Neural progenitor cell (in vitro differentiated cells): ENCODE data around the gene MYLK4. TPM values are rescaled to one million over a fixed set of nuclear protein-coding genes. Genes with fewer than 3 reads are reported as not detected.

Experiments used
- DNase-seq: peaks from one replicate; pipeline ENCODE4 v3.0.0-alpha.2; 2016; ENCODE audit warnings: low spot score
- H2AFZ ChIP-seq: fragments of 200-600 bp; sonication (generic); replicated peaks from 2 replicates; pipeline ENCODE4 v1.6.1; 2016; ENCODE audit warnings: antibody characterized with exemption
- H3F3A ChIP-seq: fragments of 200-600 bp; sonication (generic); 2 replicates; pipeline ENCODE4 v1.6.1; 2016; ENCODE audit warnings: antibody characterized with exemption, low read depth
- H3K27ac ChIP-seq: fragments of 200-600 bp; sonication (generic); 2 replicates; pipeline ENCODE4 v1.5.1; 2016; ENCODE audit warnings: mild to moderate bottlenecking
- H3K27me3 ChIP-seq: fragments of 200-600 bp; sonication (generic); 2 replicates; pipeline ENCODE4 v1.6.1; 2016; ENCODE audit warnings: mild to moderate bottlenecking, moderate library complexity
- H3K36me3 ChIP-seq: fragments of 200-600 bp; sonication (generic); 2 replicates; pipeline ENCODE4 v1.5.1; 2016
- H3K4me1 ChIP-seq: fragments of 200-600 bp; sonication (generic); 2 replicates; pipeline ENCODE4 v1.6.1; 2016; ENCODE audit warnings: mixed run types
- H3K4me2 ChIP-seq: fragments of 200-600 bp; sonication (generic); 2 replicates; pipeline ENCODE4 v1.6.1; 2016
- H3K4me3 ChIP-seq: fragments of 200-600 bp; sonication (generic); 2 replicates; pipeline ENCODE4 v1.5.1; 2016
- H3K79me2 ChIP-seq: fragments of 200-600 bp; sonication (generic); 2 replicates; pipeline ENCODE4 v1.6.1; 2016; ENCODE audit warnings: low read depth
- H3K9ac ChIP-seq: fragments of 200-600 bp; sonication (generic); 2 replicates; pipeline ENCODE4 v1.6.1; 2016
- H3K9me3 ChIP-seq: fragments of 200-600 bp; sonication (generic); 2 replicates; pipeline ENCODE4 v1.5.1; 2016; ENCODE audit warnings: low read depth
- H4K20me1 ChIP-seq: fragments of 200-600 bp; sonication (generic); 2 replicates; pipeline ENCODE4 v1.6.1; 2016; ENCODE audit warnings: low read depth
- H3K27ac Mint-ChIP-seq: 3 replicates; pipeline ENCODE4 v1.8.0; 2021; ENCODE audit warnings: mixed read lengths
- H3K27me3 Mint-ChIP-seq: 2 replicates; pipeline ENCODE4 v1.8.0; 2022; ENCODE audit warnings: low read depth, mild to moderate bottlenecking, inconsistent platforms, moderate library complexity, mixed read lengths; ENCODE audit not compliant: insufficient read depth
- H3K36me3 Mint-ChIP-seq: 3 replicates; pipeline ENCODE4 v1.8.0; 2021; ENCODE audit warnings: mixed read lengths
- H3K4me1 Mint-ChIP-seq: 3 replicates; pipeline ENCODE4 v1.8.0; 2021; ENCODE audit warnings: mixed read lengths
- H3K4me3 Mint-ChIP-seq: 3 replicates; pipeline ENCODE4 v1.8.0; 2021; ENCODE audit warnings: mild to moderate bottlenecking, moderate library complexity, mixed read lengths
- H3K9me3 Mint-ChIP-seq: 3 replicates; pipeline ENCODE4 v1.8.0; 2020; ENCODE audit warnings: mixed read lengths
- CTCF ChIP-seq: fragments of 200-600 bp; sonication (generic); IDR thresholded peaks from 2 replicates; pipeline ENCODE4 v1.5.1; 2017; ENCODE audit warnings: antibody characterized with exemption, mild to moderate bottlenecking
- EZH2 ChIP-seq: fragments of 200-600 bp; sonication (generic); IDR thresholded peaks from 2 replicates; pipeline ENCODE4 v1.6.1; 2017; ENCODE audit warnings: antibody characterized with exemption, mild to moderate bottlenecking, moderate library complexity
- EZH2phosphoT487 ChIP-seq: fragments of 200-600 bp; sonication (generic); IDR thresholded peaks from 2 replicates; pipeline ENCODE4 v1.6.1; 2017; ENCODE audit warnings: antibody characterized with exemption
- total RNA-seq: library from RNA; depleted of rRNA; stranded (reverse); fragments of >200 nt; gene quantifications from 2 replicates; pipeline ENCODE4 v1.2.3, GENCODE V29; 2015; ENCODE audit warnings: low replicate concordance

Gene MYLK4
- total RNA-seq, 1 donor from 2014 or later: not detected

- H3K4me3 Mint-ChIP-seq: no peak overlapping the region
- H3K27me3 ChIP-seq: no peaks in the 10 kb centered on the region
Observed at GRCh38 chr6:2653369-2654032, 97.2 kb downstream of the MYLK4 start.

GRCh38 chr6:2652611-2653010 lies 98.1 kb downstream of the MYLK4 start:
- Histone ChIP-seq H3F3A (peaks cover 8% of the 10 kb centered on the region), H2AFZ (no peak overlapping the region), H3K27ac (no peak overlapping the region), H3K4me1 (peaks cover 27% of the 10 kb centered on the region), H4K20me1 (no peaks in the 10 kb centered on the region), H3K9ac (no peak overlapping the region), H3K27me3 (no peaks in the 10 kb centered on the region), H3K36me3 (no peaks in the 10 kb centered on the region), H3K9me3 (peaks cover 7% of the 10 kb centered on the region), H3K4me3 (no peak overlapping the region), H3K4me2 (no peak overlapping the region), H3K79me2 (no peaks in the 10 kb centered on the region)
- Mint-ChIP-seq H3K4me1 (peaks cover 3% of the 10 kb centered on the region), H3K9me3 (peaks cover 7% of the 10 kb centered on the region), H3K36me3 (no peaks in the 10 kb centered on the region), H3K4me3 (no peak overlapping the region), H3K27ac (no peak overlapping the region), H3K27me3 (no peaks in the 10 kb centered on the region)
- TF ChIP-seq CTCF (no peak), EZH2phosphoT487 (no peak), EZH2 (no peak)
- no peak for DNase-seq

More at GRCh38 chr6:2653369-2654032, 97.2 kb downstream of the MYLK4 start:
- Mint-ChIP-seq H3K36me3 (no peaks in the 10 kb centered on the region), H3K27ac (no peak overlapping the region), H3K4me1 (peaks cover 3% of the 10 kb centered on the region), H3K27me3 (no peaks in the 10 kb centered on the region), H3K9me3 (peaks cover 7% of the 10 kb centered on the region)
- Histone ChIP-seq H3K27ac (no peak overlapping the region), H3K9ac (no peak overlapping the region), H3F3A (peaks cover 8% of the 10 kb centered on the region), H3K79me2 (no peaks in the 10 kb centered on the region), H3K9me3 (peaks cover 7% of the 10 kb centered on the region), H3K36me3 (no peaks in the 10 kb centered on the region), H3K4me3 (no peak overlapping the region), H2AFZ (no peak overlapping the region), H3K4me1 (peaks cover 26% of the 10 kb centered on the region), H3K4me2 (no peak overlapping the region), H4K20me1 (no peaks in the 10 kb centered on the region)
- no peak for TF ChIP-seq EZH2phosphoT487
- no peak for TF ChIP-seq CTCF
- TF ChIP-seq EZH2: no peak
- no peak for DNase-seq

DNA sequence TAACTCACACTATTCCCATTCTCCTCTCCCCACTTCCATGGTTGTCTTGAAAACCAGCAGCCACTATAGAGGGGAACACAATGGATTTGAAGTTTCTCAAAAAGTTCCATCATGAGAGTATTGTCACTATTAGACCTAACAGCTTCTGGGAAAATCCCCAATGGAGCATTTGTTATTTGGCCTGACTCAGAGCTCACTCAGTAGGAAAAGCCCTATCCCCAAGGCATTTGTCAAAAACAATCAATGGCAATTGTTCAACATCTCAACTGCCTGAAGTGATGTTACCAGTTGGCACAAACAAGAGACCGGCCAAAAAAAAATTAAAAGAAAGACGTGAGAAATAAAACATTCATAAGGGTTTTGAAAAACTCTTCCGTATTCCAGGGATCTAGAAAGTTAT lies 98.8 kb downstream of the MYLK4 start:
- H3K79me2 ChIP-seq: no peaks in the 10 kb centered on the region
- peaks cover 3% of the 10 kb centered on the region for H3K4me1 Mint-ChIP-seq

More for the DNA sequence above, 98.8 kb downstream of the MYLK4 start:
- TF ChIP-seq CTCF (no peak), EZH2phosphoT487 (no peak), EZH2 (no peak)
- Mint-ChIP-seq H3K27me3 (no peaks in the 10 kb centered on the region), H3K9me3 (peaks cover 7% of the 10 kb centered on the region), H3K4me3 (no peak overlapping the region), H3K27ac (no peak overlapping the region), H3K36me3 (no peaks in the 10 kb centered on the region)
- Histone ChIP-seq H2AFZ (no peak overlapping the region), H3K27ac (no peak overlapping the region), H3K27me3 (no peaks in the 10 kb centered on the region), H3F3A (peaks cover 8% of the 10 kb centered on the region), H3K4me1 (peaks cover 27% of the 10 kb centered on the region), H3K9ac (no peak overlapping the region), H4K20me1 (no peaks in the 10 kb centered on the region), H3K4me3 (no peak overlapping the region), H3K4me2 (no peak overlapping the region), H3K36me3 (no peaks in the 10 kb centered on the region), H3K9me3 (peaks cover 7% of the 10 kb centered on the region)
- no peak for DNase-seq
